GM20000 (cell line): ENCODE results near the gene NRL.

Experiments
- DNase-seq: peaks from one replicate; pipeline ENCODE4 v3.0.0; 2012; ENCODE audit warnings: low spot score
- CTCF ChIP-seq: IDR thresholded peaks from 2 replicates; pipeline ENCODE4 v1.5.1; 2012; ENCODE audit warnings: mild to moderate bottlenecking, control low read depth; ENCODE audit errors: extremely low read depth, missing control alignments

Gene NRL

DNA sequence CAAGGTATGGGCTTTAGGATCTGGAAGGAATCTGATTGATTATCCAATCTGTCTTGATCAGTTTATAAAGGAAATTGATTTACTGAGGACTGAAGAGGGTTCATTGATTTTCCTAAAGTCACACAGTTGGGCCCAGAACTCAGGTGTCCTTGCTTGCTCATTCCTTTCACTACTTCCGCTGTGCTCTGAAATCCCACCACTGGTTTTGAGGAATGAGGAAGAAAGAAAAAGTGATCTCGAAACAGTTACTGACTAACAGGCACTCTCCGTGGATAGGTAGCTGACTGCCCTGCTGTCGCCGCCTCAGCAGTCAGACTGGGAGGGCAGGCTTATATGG is 15.6 kb upstream of the NRL start, which contains the start of gene FITM1:
TSS of gene FITM1 (plus strand) at position 280 of the 337 bp plus-strand sequence. CDS start 905 bp downstream, outside the sequence.
- no peak for DNase-seq
- TF ChIP-seq CTCF, result no peak

DNA sequence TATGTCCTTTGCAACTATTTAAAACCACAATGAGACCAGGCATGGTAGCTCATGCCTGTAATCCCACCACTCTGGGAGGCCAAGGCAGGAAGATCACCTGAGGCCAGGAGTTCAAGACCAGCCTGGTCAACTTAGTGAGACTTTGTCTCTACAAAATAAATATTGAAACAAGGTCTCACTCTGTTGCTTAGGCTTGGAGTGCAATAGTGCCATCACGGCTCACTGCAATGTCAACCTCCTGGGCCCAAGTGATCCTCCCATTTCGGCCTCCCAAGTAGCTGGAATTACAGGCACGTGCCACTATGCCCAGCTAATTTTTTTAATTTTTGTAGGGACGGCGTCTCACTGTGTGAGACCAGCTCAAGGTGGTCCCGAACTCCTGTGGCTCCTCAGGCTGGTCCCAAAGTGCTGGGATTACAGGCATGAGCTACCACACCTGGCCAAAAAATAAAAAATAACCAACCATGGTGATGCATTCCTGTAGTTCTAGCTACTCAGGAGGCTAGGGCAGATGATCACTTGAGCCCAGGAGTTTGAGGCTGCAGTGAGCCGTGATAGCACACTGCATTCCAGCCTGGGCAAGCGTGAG is 14.8 kb upstream of the NRL start:
- no peak for DNase-seq
- TF ChIP-seq CTCF, result no peak

GRCh38 chr14:24127673-24128072 is 12.9 kb upstream of the NRL start:
- no peak for TF ChIP-seq CTCF
- no peak for DNase-seq

DNA sequence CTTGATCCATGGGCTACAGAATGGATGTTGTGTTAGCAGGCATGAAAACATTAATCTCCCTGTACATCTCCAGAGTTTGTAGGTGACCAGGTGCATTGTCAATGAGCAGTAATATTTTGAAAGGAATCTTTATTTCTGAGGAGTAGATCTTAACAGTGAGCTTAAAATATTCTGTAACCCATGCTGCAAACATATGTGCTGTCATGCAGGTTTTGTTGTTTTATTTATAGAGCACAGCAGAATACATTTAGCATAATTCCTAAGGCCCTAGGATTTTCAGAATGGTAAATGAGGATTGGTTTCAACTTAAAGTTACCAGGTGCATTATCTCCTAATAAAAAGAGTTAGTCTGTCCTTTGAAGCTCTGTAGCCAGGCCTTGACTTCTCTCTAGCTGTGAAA is 12.2 kb upstream of the NRL start:
- no peak for TF ChIP-seq CTCF
- no peak for DNase-seq

- DNase-seq, result no peak
- no peak for TF ChIP-seq CTCF
Observed at GRCh38 chr14:24123424-24124417, 9.0 kb upstream of the NRL start.

- no peak for DNase-seq
- TF ChIP-seq CTCF, result no peak
Observed at GRCh38 chr14:24122898-24123297, 8.1 kb upstream of the NRL start.

- DNase-seq, result no peak
- no peak for TF ChIP-seq CTCF
Observed at GRCh38 chr14:24122416-24122815, 7.7 kb upstream of the NRL start.
